Measurements from ENCODE around the gene ZFYVE27. TPM values are rescaled to one million over a fixed set of nuclear protein-coding genes. Genes with fewer than 3 reads are reported as not detected.
A peak's percentile ranks its signal among the peaks of the same experiment; 100 is the strongest.

ZFYVE27 gene
- polyA plus RNA-seq, 1 donor from 2014 or later: 135 TPM

- H3K79me2 ChIP-seq (replicated peaks; ENCODE audit: insufficient read depth, low read length): peaks cover 29% of the 10 kb centered on the region
- no peaks in the 10 kb centered on the region for H3F3A ChIP-seq (ENCODE audit: insufficient read depth, low read length, poor library complexity, severe bottlenecking)
- TF ChIP-seq CTCF (IDR thresholded peaks at IDR 0.05; ENCODE audit: poor library complexity, severe bottlenecking) (no peak), REST (IDR thresholded peaks at IDR 0.05; ENCODE audit: borderline replicate concordance) (no peak), RAD21 (conservative IDR thresholded peaks at IDR 0.05) (no peak), POLR2AphosphoS5 (IDR thresholded peaks at IDR 0.05) (no peak), EZH2 (IDR thresholded peaks at IDR 0.05; ENCODE audit: borderline replicate concordance, insufficient read depth, low read length, poor library complexity, severe bottlenecking) (no peak), MXI1 (conservative IDR thresholded peaks at IDR 0.05; ENCODE audit: poor library complexity, severe bottlenecking) (no peak), TAF1 (IDR thresholded peaks at IDR 0.05; ENCODE audit: low read depth) (no peak), EP300 (conservative IDR thresholded peaks at IDR 0.05; ENCODE audit: poor library complexity, severe bottlenecking) (no peak), SMC3 (conservative IDR thresholded peaks at IDR 0.05; ENCODE audit: poor library complexity) (no peak)
- H3K4me2 ChIP-seq (ENCODE audit: low read length): no peak overlapping the region
- no peak overlapping the region for H3K27ac ChIP-seq (ENCODE audit: low read length)
- H3K9me2 ChIP-seq (ENCODE audit: insufficient read depth, low read length): no peaks in the 10 kb centered on the region
- no peaks in the 10 kb centered on the region for H4K20me1 ChIP-seq (ENCODE audit: insufficient read depth)
- H3K9ac ChIP-seq (ENCODE audit: low read length): no peak overlapping the region
- H3K4me3 ChIP-seq (ENCODE audit: low read length): peak overlapping the region; percentile 97
- H2AFZ ChIP-seq (ENCODE audit: low read depth, low read length): peak overlapping the region; percentile 16
- no peaks in the 10 kb centered on the region for H3K9me3 ChIP-seq (ENCODE audit: low read length)
- no peaks in the 10 kb centered on the region for H3K27me3 ChIP-seq (ENCODE audit: insufficient read depth, low read depth, low read length)
- no peaks in the 10 kb centered on the region for H3K36me3 ChIP-seq (ENCODE audit: insufficient read depth, low read length)
Measured at GRCh38 chr10:97736403-97736901, 476 bp upstream of the ZFYVE27 start.

- Histone ChIP-seq H3K27ac (ENCODE audit: low read length) (peak overlapping the region; percentile 75), H3K27me3 (ENCODE audit: insufficient read depth, low read depth, low read length) (no peaks in the 10 kb centered on the region), H2AFZ (ENCODE audit: low read depth, low read length) (peak overlapping the region; percentile 95), H3K9me2 (ENCODE audit: insufficient read depth, low read length) (no peaks in the 10 kb centered on the region), H3K9ac (ENCODE audit: low read length) (peak overlapping the region; percentile 92), H3K9me3 (ENCODE audit: low read length) (no peaks in the 10 kb centered on the region), H3K4me2 (ENCODE audit: low read length) (peak overlapping the region; percentile 95), H4K20me1 (ENCODE audit: insufficient read depth) (no peaks in the 10 kb centered on the region), H3K79me2 (replicated peaks; ENCODE audit: insufficient read depth, low read length) (peaks cover 29% of the 10 kb centered on the region), H3F3A (ENCODE audit: insufficient read depth, low read length, poor library complexity, severe bottlenecking) (no peaks in the 10 kb centered on the region), H3K36me3 (ENCODE audit: insufficient read depth, low read length) (no peaks in the 10 kb centered on the region), H3K4me3 (ENCODE audit: low read length) (peak overlapping the region; percentile 97)
- TF ChIP-seq EZH2 (IDR thresholded peaks at IDR 0.05; ENCODE audit: borderline replicate concordance, insufficient read depth, low read length, poor library complexity, severe bottlenecking) (no peak), REST (IDR thresholded peaks at IDR 0.05; ENCODE audit: borderline replicate concordance) (no peak), POLR2AphosphoS5 (IDR thresholded peaks at IDR 0.05) (no peak), MXI1 (conservative IDR thresholded peaks at IDR 0.05; ENCODE audit: poor library complexity, severe bottlenecking) (no peak), SMC3 (conservative IDR thresholded peaks at IDR 0.05; ENCODE audit: poor library complexity) (no peak), RAD21 (conservative IDR thresholded peaks at IDR 0.05) (no peak), TAF1 (IDR thresholded peaks at IDR 0.05; ENCODE audit: low read depth) (no peak), EP300 (conservative IDR thresholded peaks at IDR 0.05; ENCODE audit: poor library complexity, severe bottlenecking) (no peak), CTCF (IDR thresholded peaks at IDR 0.05; ENCODE audit: poor library complexity, severe bottlenecking) (no peak)
Measured at GRCh38 chr10:97737770-97738265, 890 bp downstream of the ZFYVE27 start.

Measured in neural cell (in vitro differentiated cells).